Measurements from ENCODE around the gene TUT1. TPM values are rescaled to one million over a fixed set of nuclear protein-coding genes. Genes with fewer than 3 reads are reported as not detected.

The TUT1 gene
- total RNA-seq, 1 donor from 2014 or later, result 9.6 TPM

DNA sequence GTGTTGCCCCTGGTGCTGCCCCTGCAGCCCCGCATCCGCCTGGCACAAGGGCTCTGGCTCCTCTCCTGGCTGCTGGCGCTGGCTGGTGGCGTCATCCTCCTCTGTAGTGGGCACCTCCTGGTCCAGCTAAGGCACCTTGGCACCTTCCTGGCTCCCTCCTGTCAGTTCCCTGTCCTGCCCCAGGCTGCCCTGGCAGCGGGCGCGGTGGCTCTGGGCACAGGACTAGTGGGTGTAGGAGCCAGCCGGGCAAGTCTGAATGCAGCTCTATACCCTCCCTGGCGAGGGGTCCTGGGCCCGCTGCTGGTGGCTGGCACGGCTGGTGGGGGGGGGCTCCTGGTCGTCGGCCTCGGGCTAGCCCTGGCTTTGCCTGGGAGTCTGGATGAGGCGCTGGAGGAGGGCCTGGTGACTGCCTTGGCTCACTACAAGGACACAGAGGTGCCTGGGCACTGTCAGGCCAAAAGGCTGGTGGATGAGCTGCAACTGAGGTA is 22.0 kb upstream of the TUT1 start:
- no peak for TF ChIP-seq CTCF (IDR thresholded peaks at IDR 0.05)
- Mint-ChIP-seq H3K27ac (ENCODE audit: unreplicated experiment) (peak overlapping the region; percentile 82), H3K4me1 (ENCODE audit: low read depth) (peaks cover 17% of the 10 kb centered on the region), H3K36me3 (ENCODE audit: low read depth) (peaks cover 4% of the 10 kb centered on the region), H3K9me3 (ENCODE audit: low read depth) (no peaks in the 10 kb centered on the region), H3K4me3 (ENCODE audit: unreplicated experiment) (peak overlapping the region; percentile 54), H3K27me3 (ENCODE audit: low read depth) (no peaks in the 10 kb centered on the region)
- DNase-seq (ENCODE audit: low spot score), result no peak

DNA sequence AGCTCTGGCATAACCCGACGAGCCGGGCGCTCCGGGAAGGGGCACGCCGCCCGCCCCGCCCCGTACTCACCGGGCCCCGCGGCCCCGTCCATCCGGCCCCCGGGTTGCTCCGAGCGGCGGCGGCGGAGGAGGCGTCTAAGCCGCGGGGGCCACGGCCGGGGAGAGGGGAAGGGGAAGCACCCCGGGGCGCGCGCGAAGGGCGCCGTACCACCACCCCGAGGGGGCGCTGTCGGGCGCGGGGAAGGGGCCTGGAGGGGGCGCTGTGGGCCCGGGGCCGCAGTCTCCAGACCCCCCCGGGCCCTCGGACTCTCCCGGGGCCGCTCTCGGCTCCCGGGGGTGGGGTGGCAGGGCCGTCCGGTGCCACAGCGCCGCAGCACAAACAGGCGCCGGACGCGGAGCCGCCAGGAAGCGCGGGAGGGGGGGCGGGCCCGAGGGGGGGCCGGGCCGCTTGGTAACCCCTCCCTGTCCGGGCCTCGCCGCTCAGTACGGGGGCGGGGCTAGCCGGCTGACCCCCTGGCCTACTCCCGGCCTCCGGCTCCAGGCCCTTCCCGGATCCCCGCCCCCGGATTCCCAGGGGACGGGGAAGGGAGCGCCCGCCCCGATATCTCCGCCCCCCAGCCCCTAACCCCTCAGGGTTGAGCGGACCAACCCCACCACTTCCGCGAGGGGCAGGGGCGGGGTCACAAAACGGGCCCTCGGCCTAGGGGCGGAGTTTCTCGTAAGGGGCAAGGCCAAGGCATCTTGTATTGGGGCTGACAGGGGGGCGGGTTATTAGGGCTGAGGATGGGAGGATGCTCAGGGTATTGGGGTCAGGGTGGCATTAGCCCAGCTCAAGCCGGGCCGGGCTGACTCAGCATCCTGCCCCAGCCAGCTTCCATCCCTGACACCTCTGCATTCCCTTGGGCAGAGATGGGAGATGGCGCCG is 21.3 kb upstream of the TUT1 start, which contains the start of the genes EML3 and ROM1:
EML3 (minus strand) TSS at position 410 of the 925 bp plus-strand sequence; CDS start at position 92, 318 bp downstream.
ROM1 (plus strand) TSS at position 892 of the 925 bp plus-strand sequence; CDS start at position 917, 25 bp downstream.
- DNase-seq (ENCODE audit: low spot score), result no peak
- H3K27me3 Mint-ChIP-seq (ENCODE audit: low read depth), result no peaks in the 10 kb centered on the region
- peak; percentile 100 for TF ChIP-seq CTCF (IDR thresholded peaks at IDR 0.05)
- peaks cover 4% of the 10 kb centered on the region for H3K36me3 Mint-ChIP-seq (ENCODE audit: low read depth)
- H3K27ac Mint-ChIP-seq (ENCODE audit: unreplicated experiment), result peak within 1 kb of the TSS; percentile 95
- H3K4me1 Mint-ChIP-seq (ENCODE audit: low read depth), result peaks cover 17% of the 10 kb centered on the region
- no peaks in the 10 kb centered on the region for H3K9me3 Mint-ChIP-seq (ENCODE audit: low read depth)
- H3K4me3 Mint-ChIP-seq (ENCODE audit: unreplicated experiment), result peak within 1 kb of the TSS; percentile 97

GRCh38 chr11:62611705-62612365 is 20.5 kb upstream of the TUT1 start:
- Mint-ChIP-seq H3K9me3 (ENCODE audit: low read depth) (no peaks in the 10 kb centered on the region), H3K36me3 (ENCODE audit: low read depth) (peaks cover 6% of the 10 kb centered on the region), H3K4me3 (ENCODE audit: unreplicated experiment) (peak overlapping the region; percentile 97), H3K27me3 (ENCODE audit: low read depth) (no peaks in the 10 kb centered on the region), H3K4me1 (ENCODE audit: low read depth) (peaks cover 17% of the 10 kb centered on the region), H3K27ac (ENCODE audit: unreplicated experiment) (peak overlapping the region; percentile 95)
- TF ChIP-seq CTCF (IDR thresholded peaks at IDR 0.05), result peak; percentile 50
- DNase-seq (ENCODE audit: low spot score), result no peak

GRCh38 chr11:62610814-62611704 is 19.7 kb upstream of the TUT1 start:
- Mint-ChIP-seq H3K36me3 (ENCODE audit: low read depth) (peaks cover 8% of the 10 kb centered on the region), H3K27me3 (ENCODE audit: low read depth) (no peaks in the 10 kb centered on the region), H3K4me1 (ENCODE audit: low read depth) (peaks cover 17% of the 10 kb centered on the region), H3K27ac (ENCODE audit: unreplicated experiment) (peak overlapping the region; percentile 95), H3K9me3 (ENCODE audit: low read depth) (no peaks in the 10 kb centered on the region), H3K4me3 (ENCODE audit: unreplicated experiment) (peak overlapping the region; percentile 97)
- no peak for TF ChIP-seq CTCF (IDR thresholded peaks at IDR 0.05)
- no peak for DNase-seq (ENCODE audit: low spot score)
